OCI-LY1 (cell line): ENCODE measurements around the gene COQ5.
A peak's percentile ranks its signal among the peaks of the same experiment; 100 is the strongest.
"Not testable (repeated sequence)": the region's sequence is repeated elsewhere in the genome, so short reads cannot be mapped to it uniquely, and the experiment has no call there.

Experiments
- H2AFZ ChIP-seq: fragments of 200-600 bp; sonication (generic), shearing (Covaris generic); 2 replicates; pipeline ENCODE4 v1.6.0; 2014; ENCODE audit warnings: antibody characterized with exemption, mild to moderate bottlenecking, low read length
- H3F3A ChIP-seq: fragments of 200-600 bp; sonication (generic), shearing (Covaris generic); 2 replicates; pipeline ENCODE4 v1.6.0; 2014; ENCODE audit warnings: mild to moderate bottlenecking, antibody characterized with exemption, low read length, moderate library complexity; ENCODE audit not compliant: insufficient read depth
- H3K27ac ChIP-seq: fragments of 200-600 bp; sonication (generic); 2 replicates; pipeline ENCODE4 v1.5.1; 2014; ENCODE audit warnings: low read length, mixed run types, mild to moderate bottlenecking, low read depth; ENCODE audit not compliant: poor library complexity, severe bottlenecking
- H3K27me3 ChIP-seq: fragments of 200-600 bp; sonication (generic); 2 replicates; pipeline ENCODE4 v1.6.0; 2014; ENCODE audit warnings: antibody characterized with exemption, mild to moderate bottlenecking, low read length, moderate library complexity; ENCODE audit not compliant: insufficient read depth
- H3K36me3 ChIP-seq: fragments of 200-600 bp; sonication (generic); 2 replicates; pipeline ENCODE4 v1.6.1; 2014; ENCODE audit warnings: mild to moderate bottlenecking, antibody characterized with exemption, low read length, moderate library complexity, mixed read lengths; ENCODE audit not compliant: insufficient read depth
- H3K4me1 ChIP-seq: fragments of 200-600 bp; sonication (generic); 2 replicates; pipeline ENCODE4 v1.5.1; 2014; ENCODE audit warnings: mild to moderate bottlenecking, low read length, moderate library complexity; ENCODE audit not compliant: insufficient read depth, severe bottlenecking
- H3K4me2 ChIP-seq: fragments of 200-600 bp; sonication (generic), shearing (Covaris generic); 2 replicates; pipeline ENCODE4 v1.6.1; 2014; ENCODE audit warnings: low read length
- H3K4me3 ChIP-seq: fragments of 200-600 bp; sonication (generic); 2 replicates; pipeline ENCODE4 v1.5.1; 2014; ENCODE audit warnings: low read length, low read depth, mild to moderate bottlenecking, mixed read lengths; ENCODE audit not compliant: poor library complexity, severe bottlenecking
- H3K79me2 ChIP-seq: fragments of 200-600 bp; shearing (Covaris generic); 2 replicates; pipeline ENCODE4 v1.6.1; 2016; ENCODE audit warnings: mixed run types, low read length, mixed read lengths; ENCODE audit not compliant: insufficient read depth
- H3K9ac ChIP-seq: fragments of 200-600 bp; sonication (generic), shearing (Covaris generic); 2 replicates; pipeline ENCODE4 v1.6.1; 2014; ENCODE audit warnings: mild to moderate bottlenecking, low read length, mixed read lengths
- H3K9me2 ChIP-seq: fragments of 200-600 bp; sonication (generic), shearing (Covaris generic); 2 replicates; pipeline ENCODE4 v1.6.1; 2014; ENCODE audit warnings: low read depth, mild to moderate bottlenecking, low read length, mixed read lengths
- H3K9me3 ChIP-seq: fragments of 200-600 bp; shearing (Covaris generic); 2 replicates; pipeline ENCODE4 v1.6.1; 2014; ENCODE audit warnings: low read length, mixed read lengths
- H4K20me1 ChIP-seq: fragments of 200-600 bp; sonication (generic), shearing (Covaris generic); 2 replicates; pipeline ENCODE4 v1.6.0; 2016; ENCODE audit warnings: mild to moderate bottlenecking, low read length; ENCODE audit not compliant: insufficient read depth
- EZH2 ChIP-seq: fragments of 200-600 bp; sonication (generic), shearing (Covaris generic); IDR thresholded peaks from 2 replicates; pipeline ENCODE4 v1.8.0; 2017; ENCODE audit warnings: borderline replicate concordance, mixed run types, mild to moderate bottlenecking, antibody characterized with exemption, low read length, moderate library complexity, mixed read lengths
- TF ChIP-seq, protein P1 (sequence below): fragments of 200-600 bp; sonication (generic), shearing (Covaris generic); IDR thresholded peaks from 2 replicates; pipeline ENCODE4 v1.5.1; 2017; ENCODE audit warnings: mild to moderate bottlenecking, antibody characterized with exemption, low read length, moderate library complexity, mixed read lengths

The COQ5 gene

DNA sequence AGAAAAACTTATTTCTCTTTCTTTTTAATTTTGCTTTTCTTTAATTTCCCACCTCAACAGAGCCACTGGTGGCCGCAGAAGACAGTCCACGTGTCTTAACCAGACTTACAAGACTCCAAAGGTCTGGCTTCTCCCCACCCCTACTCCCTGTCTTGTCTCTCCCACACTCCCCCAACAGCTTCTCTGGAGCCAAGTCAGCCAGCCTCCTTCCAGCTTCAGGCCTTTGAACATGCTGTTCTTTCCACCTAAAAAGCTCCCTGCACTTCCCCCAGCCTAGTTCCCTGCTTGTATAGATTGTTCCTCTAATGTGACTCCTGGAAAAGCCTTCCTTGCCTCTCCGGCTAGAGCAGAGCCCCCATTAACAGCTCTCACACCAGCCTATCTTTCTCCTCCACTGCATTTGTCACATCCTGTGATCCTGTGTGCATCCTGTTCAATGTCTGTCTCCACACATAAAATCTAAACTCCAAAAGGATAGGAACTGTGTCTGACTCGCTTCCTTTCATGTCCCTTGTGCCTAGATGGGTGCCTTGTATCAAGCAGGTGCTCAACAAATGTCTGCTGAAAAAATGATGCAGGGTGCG, 40.8 kb downstream of the COQ5 start:
- no peaks in the 10 kb centered on the region for H3K79me2 ChIP-seq
- H3K9me2 ChIP-seq: no peaks in the 10 kb centered on the region
- no peaks in the 10 kb centered on the region; the same call in 1 of the 2 replicates for H3F3A ChIP-seq
- TF ChIP-seq EZH2: no peak
- TF ChIP-seq, protein P1, sequence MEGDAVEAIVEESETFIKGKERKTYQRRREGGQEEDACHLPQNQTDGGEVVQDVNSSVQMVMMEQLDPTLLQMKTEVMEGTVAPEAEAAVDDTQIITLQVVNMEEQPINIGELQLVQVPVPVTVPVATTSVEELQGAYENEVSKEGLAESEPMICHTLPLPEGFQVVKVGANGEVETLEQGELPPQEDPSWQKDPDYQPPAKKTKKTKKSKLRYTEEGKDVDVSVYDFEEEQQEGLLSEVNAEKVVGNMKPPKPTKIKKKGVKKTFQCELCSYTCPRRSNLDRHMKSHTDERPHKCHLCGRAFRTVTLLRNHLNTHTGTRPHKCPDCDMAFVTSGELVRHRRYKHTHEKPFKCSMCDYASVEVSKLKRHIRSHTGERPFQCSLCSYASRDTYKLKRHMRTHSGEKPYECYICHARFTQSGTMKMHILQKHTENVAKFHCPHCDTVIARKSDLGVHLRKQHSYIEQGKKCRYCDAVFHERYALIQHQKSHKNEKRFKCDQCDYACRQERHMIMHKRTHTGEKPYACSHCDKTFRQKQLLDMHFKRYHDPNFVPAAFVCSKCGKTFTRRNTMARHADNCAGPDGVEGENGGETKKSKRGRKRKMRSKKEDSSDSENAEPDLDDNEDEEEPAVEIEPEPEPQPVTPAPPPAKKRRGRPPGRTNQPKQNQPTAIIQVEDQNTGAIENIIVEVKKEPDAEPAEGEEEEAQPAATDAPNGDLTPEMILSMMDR: no peak
- no peak overlapping the region for H3K9ac ChIP-seq
- H3K4me1 ChIP-seq: peaks cover 9% of the 10 kb centered on the region
- H3K36me3 ChIP-seq: peaks cover 4% of the 10 kb centered on the region; the same call in 1 of the 2 replicates
- no peaks in the 10 kb centered on the region for H3K9me3 ChIP-seq
- H3K4me3 ChIP-seq: no peak overlapping the region
- H3K27ac ChIP-seq: no peak overlapping the region
- H4K20me1 ChIP-seq: no peaks in the 10 kb centered on the region
- H3K27me3 ChIP-seq: no peaks in the 10 kb centered on the region
- H3K4me2 ChIP-seq: no peak overlapping the region
- H2AFZ ChIP-seq: no peak overlapping the region

DNA sequence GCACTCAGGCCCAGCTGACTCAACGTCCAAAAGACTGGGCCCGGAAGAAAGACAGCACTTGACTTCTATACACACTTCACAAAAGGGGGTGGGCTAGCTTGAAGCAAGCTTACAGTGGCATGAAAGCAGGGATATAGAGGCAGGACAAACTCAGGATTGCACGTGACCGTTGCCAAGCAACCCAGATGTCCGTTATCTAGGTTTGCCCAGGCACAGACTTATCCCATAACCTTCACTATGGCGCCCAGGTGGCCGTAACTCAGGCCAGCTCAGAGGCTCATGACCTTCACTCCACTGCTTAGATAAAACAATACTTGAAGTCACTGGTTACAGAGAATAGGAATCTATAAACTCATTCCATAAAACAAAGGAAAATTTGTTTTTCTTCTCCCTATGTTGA, 41.4 kb downstream of the COQ5 start:
- H3K79me2 ChIP-seq, H3K27ac ChIP-seq, H3K4me1 ChIP-seq, H3F3A ChIP-seq, H4K20me1 ChIP-seq, H3K9me3 ChIP-seq, H3K9ac ChIP-seq, H3K36me3 ChIP-seq, H3K9me2 ChIP-seq, H3K27me3 ChIP-seq, H3K4me2 ChIP-seq, H3K4me3 ChIP-seq, H2AFZ ChIP-seq: not testable (repeated sequence)

DNA sequence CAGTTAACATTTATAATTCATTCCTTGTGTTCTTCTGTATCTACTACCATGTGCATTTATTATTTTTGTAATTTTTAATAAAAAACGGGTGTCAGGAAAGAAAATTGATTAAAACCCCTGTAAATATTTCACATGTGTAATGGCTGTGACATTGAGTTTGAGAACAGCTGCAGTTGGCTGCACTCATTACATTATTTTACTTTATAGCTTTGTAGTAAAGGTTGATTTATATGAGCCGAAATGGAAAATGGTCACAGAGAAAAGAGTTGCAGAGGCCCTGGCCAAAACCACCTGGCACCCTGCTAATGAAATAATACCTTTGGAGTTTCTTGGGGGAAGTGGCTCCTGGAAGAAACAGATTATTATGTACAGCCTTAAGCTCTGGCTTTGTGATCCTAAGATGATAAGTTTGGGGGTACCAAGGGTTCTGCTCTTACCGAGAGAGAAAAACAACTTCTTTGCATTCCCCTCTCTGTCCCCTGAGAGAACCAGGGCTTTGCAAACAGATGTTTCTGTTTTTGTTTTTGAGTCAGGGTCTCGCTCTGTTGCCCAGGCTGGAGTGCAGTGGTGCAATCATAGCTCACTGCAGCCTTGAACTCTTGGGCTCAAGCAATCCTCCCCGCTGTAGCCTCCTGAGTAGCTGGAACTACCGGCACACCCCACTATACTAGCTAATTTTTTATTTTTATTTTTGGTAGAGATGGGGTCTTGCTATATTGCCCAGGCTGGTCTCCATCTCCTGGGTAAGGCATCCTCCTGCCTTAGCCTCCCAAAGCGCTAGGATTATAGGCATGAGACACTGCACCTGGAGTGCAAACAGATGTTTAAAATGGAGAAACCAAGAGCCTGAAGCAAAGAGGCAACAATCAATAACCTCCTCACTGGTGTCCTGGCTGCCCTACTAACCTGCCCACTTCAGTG, 42.7 kb downstream of the COQ5 start:
- H3K36me3 ChIP-seq: peaks cover 4% of the 10 kb centered on the region; the same call in 1 of the 2 replicates
- H4K20me1 ChIP-seq: no peaks in the 10 kb centered on the region
- H3K4me2 ChIP-seq: no peak overlapping the region
- no peak overlapping the region for H3K4me3 ChIP-seq
- H3F3A ChIP-seq: no peaks in the 10 kb centered on the region
- no peaks in the 10 kb centered on the region for H3K79me2 ChIP-seq
- no peaks in the 10 kb centered on the region for H3K27me3 ChIP-seq
- H3K9me3 ChIP-seq: no peaks in the 10 kb centered on the region
- H2AFZ ChIP-seq: no peak overlapping the region
- peak overlapping the region; percentile 32 for H3K27ac ChIP-seq
- H3K9ac ChIP-seq: no peak overlapping the region; the same call in 1 of the 2 replicates
- TF ChIP-seq, protein P1: no peak
- TF ChIP-seq EZH2: no peak
- no peaks in the 10 kb centered on the region for H3K9me2 ChIP-seq
- H3K4me1 ChIP-seq: peaks cover 14% of the 10 kb centered on the region
